GM21390 (cell line): ENCODE measurements around the gene NT5C.
"Not testable (repeated sequence)": the region's sequence is repeated elsewhere in the genome, so short reads cannot be mapped to it uniquely, and the experiment has no call there.

Source experiments
- ATAC-seq: cut with Tn5 transposase; IDR thresholded peaks from one replicate; pipeline ENCODE4 v1.9.1; 2021; ENCODE audit not compliant: unreplicated experiment

The NT5C gene

DNA sequence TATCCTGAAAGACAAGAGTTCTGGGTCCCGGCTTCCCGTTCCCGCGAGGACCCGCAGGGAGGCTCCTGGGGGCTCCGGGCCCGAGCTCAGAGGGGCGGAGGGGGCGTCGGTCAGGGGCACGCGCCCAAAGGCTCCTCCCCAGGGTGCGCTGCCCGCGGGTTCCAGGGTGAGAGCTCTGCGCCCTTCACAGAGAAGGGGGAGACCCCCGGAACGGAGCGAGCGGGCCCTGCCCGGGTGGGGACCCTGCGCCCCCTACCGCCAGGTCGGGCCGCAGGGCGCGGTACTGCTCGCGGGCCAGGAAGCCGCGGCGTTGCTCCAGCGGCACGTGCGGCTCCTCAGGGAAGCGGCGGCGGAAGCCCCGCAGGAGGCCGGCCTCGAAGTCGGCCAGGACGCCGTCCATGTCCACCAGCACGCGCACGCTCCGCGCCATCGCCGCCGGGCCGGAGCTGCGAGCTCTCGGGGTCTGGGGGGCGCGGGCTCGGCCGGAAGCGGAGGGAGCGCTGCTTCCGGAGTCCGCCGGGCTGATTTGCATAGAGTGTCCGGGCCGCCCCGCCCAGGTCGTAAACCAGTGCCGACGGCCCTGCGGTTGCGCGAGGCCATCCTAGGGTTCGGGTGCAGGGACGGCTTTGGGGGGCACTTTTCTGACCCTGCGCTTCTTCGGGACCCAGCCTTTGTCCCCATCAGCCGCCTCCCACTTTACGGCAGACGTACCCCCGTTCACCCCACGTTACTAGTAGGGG lies at the start of gene NT5C:
TSS of gene NT5C (minus strand) at position 465 of the 740 bp plus-strand sequence. CDS start at position 430, 35 bp downstream.
- peak; percentile 87 for ATAC-seq

DNA sequence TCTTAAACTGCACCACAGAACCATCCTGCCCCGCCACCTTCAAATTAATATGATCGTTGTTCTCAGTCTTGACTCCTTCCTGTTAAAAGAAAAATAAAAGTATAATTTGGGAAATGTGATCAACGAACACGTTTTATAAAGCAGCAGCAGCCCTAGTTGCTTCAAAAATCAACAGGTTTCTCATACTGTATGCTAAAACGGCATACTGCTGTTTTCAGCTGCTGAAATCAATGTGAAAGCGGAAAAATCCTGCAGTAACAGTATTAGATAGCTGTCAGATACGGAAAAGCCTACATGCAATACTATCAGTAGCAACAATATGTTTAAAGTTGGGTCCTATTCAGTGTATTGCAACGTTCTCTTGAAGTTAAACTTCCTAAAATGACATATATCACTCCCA lies 49.6 kb upstream of the NT5C start:
- no peak for ATAC-seq

GRCh38 chr17:75178453-75178852 lies 46.9 kb upstream of the NT5C start:
- no peak for ATAC-seq

DNA sequence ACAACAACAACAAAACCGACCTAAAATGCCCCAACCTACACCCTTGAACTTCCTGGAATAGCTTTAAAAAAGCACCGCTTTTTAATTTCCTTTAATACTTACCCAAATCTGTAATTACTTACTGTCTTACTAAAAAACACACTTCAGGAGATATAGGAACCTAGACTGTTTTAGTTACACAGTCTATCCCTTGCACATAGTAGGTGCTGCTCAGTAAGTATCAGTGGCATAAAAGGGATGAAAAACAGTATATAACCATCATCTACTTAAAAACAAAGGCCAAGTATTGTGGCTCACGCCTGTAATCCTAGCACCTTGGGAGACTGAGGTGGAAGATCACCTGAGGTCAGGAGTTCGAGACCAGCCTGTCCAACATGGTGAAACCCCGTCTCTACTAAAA lies 45.1 kb upstream of the NT5C start:
- ATAC-seq: no peak

GRCh38 chr17:75174996-75175395 lies 43.5 kb upstream of the NT5C start:
- no peak for ATAC-seq

- no peak for ATAC-seq
Observed at GRCh38 chr17:75173526-75173925, 42.0 kb upstream of the NT5C start.

DNA sequence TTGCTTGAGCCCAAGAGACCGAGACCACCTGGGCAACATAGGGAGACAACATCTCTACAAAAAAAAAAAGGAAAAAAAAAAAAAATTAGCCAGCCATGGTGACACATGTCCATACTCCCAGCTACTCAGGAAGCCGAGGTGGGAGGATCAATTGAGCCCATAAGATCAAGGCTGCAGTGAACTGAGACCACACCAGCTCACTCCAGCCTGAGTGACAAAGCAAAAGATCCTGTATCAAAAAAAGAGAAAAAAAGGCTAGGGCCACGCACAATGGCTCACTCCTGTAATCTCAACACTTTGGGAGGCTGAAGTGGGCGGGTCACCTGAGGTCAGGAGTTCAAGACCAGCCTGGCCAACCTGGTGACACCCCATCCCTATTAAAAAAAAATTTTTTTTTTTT lies 37.5 kb upstream of the NT5C start:
- ATAC-seq: no peak

GRCh38 chr17:75164606-75165005 lies 33.1 kb upstream of the NT5C start:
- ATAC-seq: not testable (repeated sequence)

DNA sequence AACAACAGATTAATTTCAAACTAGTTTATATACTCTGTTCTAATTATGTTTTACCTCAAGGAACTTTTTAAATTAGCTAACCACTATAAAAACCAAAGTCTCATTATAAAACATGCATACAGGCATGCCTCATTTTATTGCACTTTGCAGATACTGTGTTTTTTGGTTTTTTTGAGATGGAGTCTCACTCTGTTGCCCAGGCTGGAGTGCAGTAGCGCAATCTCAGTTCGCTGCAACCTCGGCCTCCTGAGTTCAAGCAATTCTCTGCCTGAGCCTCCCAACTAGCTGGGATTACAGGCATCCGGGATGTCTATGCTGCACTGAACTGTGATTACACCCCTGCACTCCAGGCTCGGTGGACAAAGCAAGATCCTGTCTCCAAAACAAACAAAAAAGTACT lies 31.5 kb upstream of the NT5C start:
- ATAC-seq: no peak

DNA sequence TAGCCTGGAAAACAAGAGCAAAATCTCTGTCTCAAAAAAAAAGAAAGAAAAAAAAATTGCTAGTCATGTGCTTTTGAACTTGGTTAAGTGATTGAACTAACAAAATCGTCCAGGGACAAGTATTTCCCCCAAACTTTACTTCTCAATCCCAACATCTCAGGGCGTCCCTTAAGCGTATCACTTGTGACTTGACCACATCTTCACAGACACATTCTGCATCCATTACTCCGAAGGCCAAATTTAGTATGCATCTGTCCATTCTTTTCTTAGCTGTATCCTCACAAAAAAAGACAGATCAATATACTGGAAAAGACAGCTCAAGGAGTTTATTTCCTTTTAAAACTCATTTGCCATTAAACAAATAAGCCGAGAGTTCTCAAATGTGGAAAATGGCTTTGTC lies 28.7 kb upstream of the NT5C start:
- ATAC-seq: no peak

DNA sequence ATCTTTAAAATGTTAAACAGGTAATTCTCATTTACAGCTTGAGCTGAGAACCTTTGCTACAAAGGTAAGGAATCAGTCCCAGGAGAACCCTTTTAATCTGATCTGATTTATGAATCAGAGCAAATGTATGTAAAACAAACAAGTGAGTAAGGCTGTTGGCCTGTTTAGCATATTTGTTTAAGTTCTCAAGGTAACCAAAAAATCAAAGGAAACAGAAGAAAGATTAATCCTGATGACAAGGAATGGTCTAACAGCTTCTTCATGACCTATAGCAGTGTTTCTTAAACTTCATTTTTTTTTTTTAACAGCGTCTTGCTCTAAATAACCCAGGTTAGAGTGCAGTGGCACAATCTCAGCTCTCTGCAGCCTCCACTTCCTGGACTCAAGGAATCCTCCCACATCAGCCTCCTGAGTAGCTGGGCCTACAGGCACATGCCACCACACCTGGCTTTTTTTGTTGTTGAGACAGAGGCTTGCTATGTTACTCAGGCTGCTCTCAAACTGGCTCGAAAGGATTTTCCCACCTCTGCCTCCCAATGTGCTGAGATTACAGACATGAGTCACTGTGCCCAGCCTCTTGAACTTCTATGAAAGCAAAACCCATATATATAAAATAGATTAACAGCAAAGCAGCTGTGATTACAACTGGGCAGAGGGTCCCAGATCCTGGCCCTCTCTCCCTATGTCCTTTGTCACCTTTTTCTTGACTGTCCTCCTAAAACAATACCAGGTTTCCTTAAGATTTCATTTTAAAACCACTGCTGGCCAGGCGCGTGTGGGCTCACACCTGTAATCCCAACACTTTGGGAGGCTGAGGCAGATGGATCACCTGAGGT lies 27.9 kb upstream of the NT5C start:
- no peak for ATAC-seq

DNA sequence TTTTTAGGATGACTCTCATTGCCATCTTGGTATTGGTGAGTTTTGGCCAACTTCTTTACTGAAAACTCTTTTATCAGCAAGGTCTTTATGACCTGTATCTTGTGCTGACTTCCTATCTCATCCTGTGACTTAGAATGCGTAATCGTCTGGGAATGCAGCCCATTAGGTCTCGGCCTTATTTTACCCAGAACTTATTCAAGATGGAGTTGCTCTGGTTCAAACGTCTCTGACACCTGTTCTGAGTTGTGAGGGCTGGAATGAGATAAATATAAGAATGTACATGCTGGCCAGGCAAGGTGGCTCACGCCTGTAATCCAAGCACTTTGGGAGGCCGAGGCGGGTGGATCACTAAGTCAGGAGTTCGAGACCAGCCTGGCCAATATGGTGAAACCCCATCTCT lies 26.9 kb upstream of the NT5C start:
- ATAC-seq: not testable (repeated sequence)

GRCh38 chr17:75155191-75155601 lies 23.7 kb upstream of the NT5C start:
- no peak for ATAC-seq

DNA sequence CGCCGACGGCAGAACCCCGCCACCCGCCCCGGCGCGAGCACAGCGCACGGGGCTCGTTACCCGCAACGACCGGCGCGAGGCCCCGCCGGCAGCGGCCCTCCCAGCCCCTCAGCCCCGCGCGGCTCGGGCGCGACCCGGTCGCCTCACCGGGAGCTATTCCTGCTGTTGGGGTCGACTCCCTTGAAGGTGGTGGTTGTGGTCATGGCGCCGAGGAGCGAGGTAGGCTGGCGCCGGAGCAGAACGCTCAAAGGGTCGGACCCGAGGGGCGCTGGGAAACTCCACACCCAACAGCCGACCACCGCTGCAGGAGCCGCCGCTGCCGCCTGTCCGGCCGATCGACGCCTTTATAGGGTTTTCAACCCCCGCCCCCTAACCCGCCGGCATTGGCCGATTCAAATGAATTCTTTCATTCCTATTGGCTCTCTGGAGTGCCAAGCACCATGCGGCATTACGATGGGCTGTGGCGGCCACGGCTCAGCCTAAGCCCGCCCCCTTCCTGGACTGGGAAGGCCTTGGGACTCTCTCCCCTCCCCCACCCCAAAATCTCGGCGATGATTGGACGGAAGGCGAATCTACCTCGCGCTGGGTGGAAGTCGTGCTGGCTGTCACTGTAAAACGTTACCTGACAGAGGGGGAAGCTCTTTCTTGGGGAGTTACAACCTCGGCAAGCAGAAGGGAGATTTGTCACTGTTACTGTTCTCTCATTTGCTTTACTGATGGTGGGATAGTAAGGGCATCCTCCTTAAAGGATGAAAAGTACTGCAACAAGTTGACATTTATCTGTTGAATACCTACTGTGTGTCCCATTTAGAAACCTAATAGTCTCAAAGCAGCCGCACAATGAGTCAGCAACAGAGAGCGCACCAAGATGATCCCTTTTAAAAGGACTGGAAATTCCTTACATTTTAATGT lies 22.9 kb upstream of the NT5C start, which contains the start of gene JPT1:
TSS of gene JPT1 (minus strand) at position 318 of the 912 bp plus-strand sequence. CDS start at position 203, 115 bp downstream.
- peak; percentile 96 for ATAC-seq

DNA sequence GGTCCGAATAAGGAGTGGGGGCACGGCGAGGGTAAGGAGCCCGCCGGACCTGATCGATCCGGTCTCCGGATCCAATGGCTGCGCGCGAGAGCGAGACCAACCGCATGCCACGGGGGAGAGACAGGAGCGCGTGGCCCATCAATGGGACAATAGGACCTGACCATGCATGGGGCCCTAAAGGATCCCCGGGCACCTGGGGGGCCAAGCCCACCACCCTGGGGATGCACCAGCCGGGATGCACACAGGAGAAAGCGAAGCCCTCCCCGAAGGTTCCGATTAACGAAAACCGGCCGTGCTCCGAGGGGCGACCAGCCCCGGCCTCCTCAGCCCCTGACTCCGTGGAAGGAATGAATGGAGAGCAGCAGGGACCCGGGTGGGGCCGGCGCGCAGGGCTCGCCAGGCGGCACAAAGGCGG lies 22.2 kb upstream of the NT5C start:
- peak; percentile 6 for ATAC-seq

GRCh38 chr17:75152922-75153779 lies 21.6 kb upstream of the NT5C start:
- ATAC-seq: no peak

GRCh38 chr17:75152523-75152921 lies 21.0 kb upstream of the NT5C start:
- no peak for ATAC-seq

- no peak for ATAC-seq
Observed at GRCh38 chr17:75151930-75152329, 20.4 kb upstream of the NT5C start.

GRCh38 chr17:75147878-75148546 lies 16.5 kb upstream of the NT5C start:
- no peak for ATAC-seq

- no peak for ATAC-seq
Observed at GRCh38 chr17:75146592-75146991, 15.1 kb upstream of the NT5C start.
